ENCODE data around the gene S100A16.

GRCh38 chr1:153658400-153659174 is 45.6 kb upstream of the S100A16 start, which contains the start of gene SNAPIN:
- no peak for TF ChIP-seq EZH2 (IDR thresholded peaks at IDR 0.05)
- peak; percentile 89 for TF ChIP-seq POLR2AphosphoS5 (IDR thresholded peaks at IDR 0.05; ENCODE audit: borderline replicate concordance, low read depth, low read length)
